HG03432 (cell line): Measurements from ENCODE around the gene OR8B4.
"Not testable (repeated sequence)": the region's sequence is repeated elsewhere in the genome, so short reads cannot be mapped to it uniquely, and the experiment has no call there.

Experiments used
- ATAC-seq: cut with Tn5 transposase; IDR thresholded peaks from one replicate; pipeline ENCODE4 v1.9.1; 2021; ENCODE audit warnings: mild to moderate bottlenecking, moderate library complexity; ENCODE audit not compliant: unreplicated experiment

OR8B4 gene, protein sequence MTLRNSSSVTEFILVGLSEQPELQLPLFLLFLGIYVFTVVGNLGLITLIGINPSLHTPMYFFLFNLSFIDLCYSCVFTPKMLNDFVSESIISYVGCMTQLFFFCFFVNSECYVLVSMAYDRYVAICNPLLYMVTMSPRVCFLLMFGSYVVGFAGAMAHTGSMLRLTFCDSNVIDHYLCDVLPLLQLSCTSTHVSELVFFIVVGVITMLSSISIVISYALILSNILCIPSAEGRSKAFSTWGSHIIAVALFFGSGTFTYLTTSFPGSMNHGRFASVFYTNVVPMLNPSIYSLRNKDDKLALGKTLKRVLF

GRCh38 chr11:124424384-124424921 lies at the start of gene OR8B4:
Gene OR8B4, minus strand, starts transcription at chr11:124424871. Its CDS starts 0 bp downstream, at chr11:124424871.
- no peak for ATAC-seq

- no peak for ATAC-seq
Measured at GRCh38 chr11:124474079-124474478, 49.4 kb upstream of the OR8B4 start.

- no peak for ATAC-seq
Measured at GRCh38 chr11:124473476-124473875, 48.8 kb upstream of the OR8B4 start.

GRCh38 chr11:124470561-124471227 lies 46.0 kb upstream of the OR8B4 start:
- no peak for ATAC-seq

DNA sequence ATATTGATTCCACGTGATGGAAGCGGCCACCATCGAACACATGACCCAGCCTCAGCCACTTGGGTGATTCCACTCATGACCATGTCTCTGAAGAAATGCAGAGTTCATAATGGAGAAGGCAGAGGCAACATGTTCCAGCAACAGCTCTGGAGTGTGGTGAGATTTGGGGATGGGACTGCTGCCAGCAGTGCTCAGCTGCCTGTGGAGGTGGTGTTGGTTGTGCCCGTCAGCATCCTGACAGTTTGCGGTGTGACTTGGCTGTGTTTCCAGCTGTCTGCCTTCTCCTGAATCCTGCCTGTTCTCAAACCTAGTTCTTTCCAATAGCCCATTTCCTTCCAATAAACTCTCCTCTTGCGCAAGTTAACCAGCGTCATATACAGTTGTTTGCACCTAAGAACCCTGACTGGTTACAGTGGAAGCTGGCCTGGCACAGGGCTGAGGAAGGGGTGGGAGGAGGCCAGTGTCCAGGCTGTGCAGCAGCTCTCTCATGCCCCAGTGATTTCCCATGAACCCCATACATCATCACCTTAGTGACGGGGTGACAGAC lies 42.8 kb upstream of the OR8B4 start:
- ATAC-seq, result no peak

DNA sequence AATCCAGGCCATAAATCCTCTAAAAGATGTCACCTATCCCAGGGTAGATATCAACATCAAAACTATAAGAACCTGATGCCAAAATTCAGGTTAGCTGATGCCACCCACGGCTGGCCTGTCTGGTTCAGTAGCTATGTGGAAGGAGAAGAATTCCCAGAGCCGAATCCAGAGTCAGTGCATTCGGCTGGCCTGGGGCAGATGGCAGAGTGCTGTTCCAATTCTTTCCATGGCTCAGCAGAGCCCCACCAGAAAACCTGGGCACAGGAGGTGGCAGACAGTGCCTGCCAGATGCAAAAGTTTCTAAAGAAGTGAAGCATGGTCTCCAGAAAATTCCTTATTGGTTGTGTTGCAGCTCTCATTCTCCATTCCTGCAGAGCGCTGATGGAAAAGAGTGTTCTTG lies 40.7 kb upstream of the OR8B4 start:
- ATAC-seq, result no peak

DNA sequence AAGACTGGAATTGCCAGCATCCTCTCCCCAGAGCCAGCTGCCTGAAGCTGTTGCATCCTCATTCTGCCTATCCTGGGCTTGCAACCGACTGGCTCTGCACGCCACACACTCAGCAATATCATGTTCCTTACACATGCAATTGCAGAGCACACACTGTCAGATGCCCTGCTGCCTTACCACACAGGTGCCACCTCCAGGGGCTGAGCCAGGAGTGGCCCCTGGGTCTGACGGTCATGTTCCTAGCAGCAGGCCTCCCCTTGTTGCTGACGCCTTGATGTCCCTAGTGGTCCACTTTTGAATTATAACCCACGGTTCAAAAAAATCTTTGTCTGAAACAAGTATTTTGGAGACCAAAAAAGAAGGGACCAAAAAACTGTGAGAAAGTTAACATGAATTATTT lies 39.3 kb upstream of the OR8B4 start:
- ATAC-seq, result no peak

DNA sequence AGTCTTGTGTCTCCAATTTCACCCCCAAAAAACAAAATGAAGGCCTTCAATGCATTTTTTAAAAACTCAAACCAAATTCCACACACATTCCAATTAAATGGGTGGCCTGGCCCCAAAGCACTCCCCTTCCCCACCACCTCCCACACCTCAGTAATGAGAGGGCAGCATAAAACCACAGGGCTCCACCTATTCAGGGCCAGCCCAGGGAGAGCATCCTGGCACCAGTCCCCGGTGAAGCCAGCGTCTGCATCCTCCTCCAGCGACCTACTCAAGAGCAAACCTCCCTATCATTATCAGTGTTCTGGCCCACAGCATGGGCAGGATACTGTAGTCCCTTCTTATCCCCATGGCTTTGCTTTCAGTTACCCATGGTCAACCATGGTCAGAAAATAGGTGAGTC lies 38.7 kb upstream of the OR8B4 start:
- ATAC-seq, result no peak

DNA sequence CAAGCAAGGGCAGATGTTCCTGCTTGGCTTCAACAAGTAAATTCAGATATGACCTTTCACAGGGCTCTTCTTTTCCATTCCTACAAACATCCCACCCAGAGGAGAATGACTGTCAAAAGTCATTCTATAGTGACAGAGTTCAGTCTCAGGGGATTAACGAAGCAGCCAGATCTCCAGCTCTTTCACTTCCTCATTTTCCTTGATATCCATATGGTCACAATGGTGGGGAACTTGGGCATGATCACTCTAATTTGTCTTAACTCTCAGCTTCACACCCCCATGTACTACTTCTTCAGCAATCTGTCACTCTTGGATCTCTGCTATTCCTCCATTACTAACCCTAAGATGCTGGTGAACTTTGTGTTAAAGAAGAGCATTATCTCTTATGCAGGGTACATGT lies 35.8 kb upstream of the OR8B4 start:
- ATAC-seq, result no peak

GRCh38 chr11:124459379-124459778 lies 34.7 kb upstream of the OR8B4 start:
- not testable (repeated sequence) for ATAC-seq

DNA sequence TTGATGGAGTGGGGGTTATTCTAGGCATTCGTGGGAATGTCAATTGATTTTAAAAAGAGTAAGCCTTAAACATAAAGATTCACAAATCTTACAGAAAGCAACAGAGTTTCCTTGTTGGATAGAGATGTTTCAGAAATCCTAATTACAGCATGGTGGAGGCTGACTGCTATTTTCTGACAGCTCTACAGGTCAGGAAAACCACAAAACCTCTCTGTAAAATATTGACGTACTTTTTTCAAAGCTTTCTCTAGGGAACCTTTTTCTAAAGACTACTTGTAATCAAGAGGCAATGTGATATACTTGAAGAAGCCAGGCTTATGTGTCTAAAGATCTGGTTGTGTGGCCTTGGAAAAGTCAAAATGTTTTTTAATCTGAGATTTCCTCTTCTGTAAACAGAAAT lies 29.9 kb upstream of the OR8B4 start:
- no peak for ATAC-seq

DNA sequence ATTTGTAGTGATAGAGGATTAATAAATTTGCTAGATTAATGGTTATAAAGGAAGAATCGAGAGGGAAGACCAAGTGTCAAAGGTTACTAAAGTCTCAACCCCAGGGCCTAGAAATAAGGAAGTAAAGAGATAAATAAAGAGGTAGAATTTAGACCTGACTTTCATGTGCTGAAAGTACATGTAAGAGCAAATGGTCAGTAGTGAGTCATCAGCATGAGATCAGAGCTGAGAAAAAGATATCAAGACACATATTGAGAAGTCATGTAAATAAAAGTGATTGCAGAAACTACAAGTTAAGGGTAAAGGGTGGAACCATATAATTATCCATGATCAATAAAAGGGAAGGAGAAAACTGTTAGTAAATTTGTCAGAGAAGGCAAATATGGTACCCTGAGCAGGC lies 22.2 kb upstream of the OR8B4 start:
- ATAC-seq, result no peak

DNA sequence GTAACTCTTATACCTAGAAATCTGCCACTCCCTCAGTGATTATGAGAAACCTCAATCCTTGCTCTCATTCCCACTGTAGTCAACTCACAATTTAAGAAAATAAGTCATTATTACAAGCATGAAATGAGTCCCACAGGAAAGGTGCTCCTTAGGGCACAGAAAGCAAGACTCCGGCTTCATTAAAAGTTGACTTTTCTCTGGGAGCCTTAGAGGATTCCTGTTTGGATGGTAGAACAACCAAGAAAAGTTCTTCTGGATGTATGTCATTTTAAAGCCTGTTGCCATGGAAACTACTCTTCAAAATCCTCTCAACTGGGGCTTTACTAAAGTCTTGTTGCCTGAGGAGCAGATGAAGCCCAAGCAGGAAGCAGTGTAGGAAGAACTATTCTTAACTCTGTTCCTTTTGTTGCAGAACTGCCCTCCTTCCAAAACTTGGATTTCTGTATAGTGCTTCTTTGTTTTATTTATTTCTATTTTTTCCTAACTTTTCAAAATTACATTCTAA lies 21.0 kb upstream of the OR8B4 start, which contains the start of gene OR8B8:
TSS of gene OR8B8 (minus strand) at position 51 of the 505 bp plus-strand sequence. CDS start 4,611 bp downstream, outside the sequence.
- ATAC-seq, result no peak

GRCh38 chr11:124442847-124443246 lies 18.2 kb upstream of the OR8B4 start:
- no peak for ATAC-seq

DNA sequence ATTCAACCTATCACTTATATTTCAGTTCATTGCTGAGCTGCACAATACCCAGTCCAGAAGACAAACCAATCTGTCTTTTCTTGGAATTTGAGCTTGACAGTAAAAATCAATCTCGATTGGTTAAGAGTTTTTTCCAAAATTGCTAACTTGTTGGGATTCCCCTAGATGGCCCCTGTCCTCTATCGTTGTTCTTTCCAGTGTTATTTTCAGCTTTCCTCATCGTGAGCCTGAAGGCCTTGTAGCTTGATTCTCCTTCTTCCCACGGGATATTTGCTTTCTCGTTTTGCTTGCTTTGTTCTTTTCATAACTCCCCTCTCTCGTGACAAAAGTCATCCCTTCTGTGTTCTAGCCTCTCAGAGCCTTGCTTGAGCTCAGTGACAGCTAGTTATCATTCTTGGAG lies 17.8 kb upstream of the OR8B4 start:
- no peak for ATAC-seq

DNA sequence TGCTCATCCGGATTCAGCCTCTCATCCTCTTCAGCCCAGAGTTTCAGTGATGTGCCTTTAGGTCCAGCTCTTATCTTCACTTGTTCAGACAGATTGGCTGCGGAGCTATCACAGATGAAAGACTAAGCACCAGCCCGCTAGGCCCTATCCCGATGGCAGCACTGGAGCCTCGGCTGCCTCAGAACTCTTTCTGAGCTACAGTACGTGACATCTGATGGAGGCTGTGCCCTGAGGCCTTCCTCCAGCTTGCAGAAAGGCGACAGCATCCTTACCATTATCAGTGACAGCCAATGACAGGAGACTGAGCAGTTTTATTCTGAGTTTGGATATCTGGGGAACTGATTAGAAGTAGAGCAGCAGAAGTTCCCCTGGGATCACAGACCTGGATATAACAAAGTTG lies 16.8 kb upstream of the OR8B4 start:
- ATAC-seq, result no peak

GRCh38 chr11:124441081-124441480 lies 16.4 kb upstream of the OR8B4 start:
- ATAC-seq, result no peak

GRCh38 chr11:124440608-124441007 lies 15.9 kb upstream of the OR8B4 start:
- no peak for ATAC-seq

- no peak for ATAC-seq
Measured at GRCh38 chr11:124434699-124435098, 10.0 kb upstream of the OR8B4 start.

GRCh38 chr11:124429599-124429998 lies 4.9 kb upstream of the OR8B4 start:
- no peak for ATAC-seq

- no peak for ATAC-seq
Measured at GRCh38 chr11:124421043-124421442, 3.6 kb downstream of the OR8B4 start.
